A549 (cell line): ENCODE data around the gene KCNK7. TPM values are rescaled to one million over a fixed set of nuclear protein-coding genes. Genes with fewer than 3 reads are reported as not detected.

ENCODE experiments used
- ATAC-seq, 2 experiments: fragments of 200-7000 bp in 1 of 2; fragments of >200 bp in 1 of 2; cut with Nextera tagmentation in 1 of 2; cut with Tn5 transposase in 1 of 2; 3 replicates each; pipeline versions ENCODE4 v1.8.0 to v1.9.1; 2018 to 2020; ENCODE audit warnings: mild to moderate bottlenecking in 1 of 2, moderate library complexity in 1 of 2
- CTCF ChIA-PET: fragments of 300-600 bp; sonication (Branson Sonifier 250); formaldehyde crosslinking; extraction: SDS; loops from one replicate; lab custom pipeline; 2021; ENCODE audit warnings: antibody characterized with exemption, inconsistent platforms; lab: Yijun Ruan, JAX
- POLR2A ChIA-PET: fragments of 350-600 bp; formaldehyde crosslinking; extraction: SDS; loops from one replicate; lab custom pipeline; 2021; ENCODE audit warnings: antibody characterized with exemption, inconsistent platforms; lab: Yijun Ruan, JAX
- DNase-seq, 2 experiments: peaks; one replicate each; pipeline versions ENCODE4 v3.0.0 to v3.0.0-alpha.2; 2011 to 2016; ENCODE audit warnings: low read depth in 1 of 2, low spot score in 1 of 2
- FAIRE-seq: peaks from 2 replicates; lab custom pipeline; 2011; peaks lifted over from hg19 to GRCh38; lab: Jason Lieb, UNC
- H3K27ac ChIP-seq, 2 experiments: fragments of >200 bp; sonication (Bioruptor Twin); formaldehyde crosslinking; 3 replicates each; pipeline ENCODE4 v1.5.1; 2016 to 2017
- H3K4me1 ChIP-seq: fragments of >200 bp; sonication (Bioruptor Twin); formaldehyde crosslinking; 3 replicates; pipeline ENCODE4 v1.6.1; 2016
- H3K4me2 ChIP-seq: fragments of >200 bp; sonication (Bioruptor Twin); formaldehyde crosslinking; 3 replicates; pipeline ENCODE4 v1.6.1; 2016
- H3K4me3 ChIP-seq: fragments of >200 bp; sonication (Bioruptor Twin); formaldehyde crosslinking; 3 replicates; pipeline ENCODE4 v1.5.1; 2016
- H3K9me3 ChIP-seq: fragments of >200 bp; sonication (Bioruptor Twin); formaldehyde crosslinking; 3 replicates; pipeline ENCODE4 v1.6.1; 2016
- CBX2 ChIP-seq: fragments of 200-600 bp; sonication (generic); IDR thresholded peaks from 2 replicates; pipeline ENCODE4 v1.6.1; 2016; ENCODE audit warnings: low read depth, mild to moderate bottlenecking, borderline replicate concordance
- CHD2 ChIP-seq: fragments of 150-350 bp; IDR thresholded peaks from 2 replicates; pipeline ENCODE4 v1.6.1; 2014; ENCODE audit warnings: low read length; ENCODE audit not compliant: partially characterized antibody
- CHD4 ChIP-seq: fragments of 200-600 bp; sonication (generic); IDR thresholded peaks from 2 replicates; pipeline ENCODE4 v1.6.1; 2016; ENCODE audit warnings: antibody characterized with exemption, mild to moderate bottlenecking, borderline replicate concordance
- EHF ChIP-seq: fragments of 250-450 bp; sonication (Bioruptor Pico); IDR thresholded peaks from 2 replicates; pipeline ENCODE4 v1.5.0; 2020; ENCODE audit warnings: mild to moderate bottlenecking
- EHMT2 ChIP-seq: fragments of 200-600 bp; sonication (generic); IDR thresholded peaks from 2 replicates; pipeline ENCODE4 v1.6.1; 2016; ENCODE audit warnings: antibody characterized with exemption, low read depth, mild to moderate bottlenecking, moderate library complexity
- ESRRA ChIP-seq: fragments of 150-350 bp; IDR thresholded peaks from 2 replicates; pipeline ENCODE4 v1.6.1; 2014; ENCODE audit warnings: mild to moderate bottlenecking, low read length, borderline replicate concordance
- HES2 ChIP-seq: fragments of >200 bp; sonication (Bioruptor Twin); formaldehyde crosslinking; IDR thresholded peaks from 2 replicates; pipeline ENCODE4 v1.6.1; 2016
- HOXB13 ChIP-seq: fragments of 250-450 bp; sonication (Bioruptor Pico); IDR thresholded peaks from 2 replicates; pipeline ENCODE4 v1.5.0; 2020; ENCODE audit warnings: low read depth, mild to moderate bottlenecking, moderate library complexity
- HOXB5 ChIP-seq: fragments of 250-450 bp; sonication (Bioruptor Pico); IDR thresholded peaks from 2 replicates; pipeline ENCODE4 v1.5.0; 2020; ENCODE audit warnings: mild to moderate bottlenecking, moderate library complexity
- MAFK ChIP-seq: fragments of 450-650 bp; IDR thresholded peaks from 2 replicates; pipeline ENCODE4 v1.6.1; 2014; ENCODE audit not compliant: partially characterized antibody
- NFE2L2 ChIP-seq: fragments of 150-350 bp; conservative IDR thresholded peaks from 2 replicates; pipeline ENCODE4 v1.6.1; 2014; ENCODE audit warnings: low read length
- POLR2AphosphoS2 ChIP-seq: conservative IDR thresholded peaks from 2 replicates; pipeline ENCODE4 v1.6.1; 2012; ENCODE audit warnings: low read length, improper control_type of control experiment, inconsistent platforms
- RCOR1 ChIP-seq: fragments of 150-350 bp; IDR thresholded peaks from 2 replicates; pipeline ENCODE4 v1.6.1; 2014; ENCODE audit warnings: antibody characterized with exemption, low read length, low read depth
- TFCP2L1 ChIP-seq: fragments of 250-450 bp; sonication (Bioruptor Pico); IDR thresholded peaks from 2 replicates; pipeline ENCODE4 v1.5.0; 2021; ENCODE audit warnings: mild to moderate bottlenecking
- ZSCAN20 ChIP-seq: fragments of 250-450 bp; sonication (Bioruptor Pico); IDR thresholded peaks from 2 replicates; pipeline ENCODE4 v1.8.0; 2022; ENCODE audit warnings: mild to moderate bottlenecking, moderate library complexity
- WGBS: methylation state at CpG from one replicate; pipeline ENCODE4 v1.1.6; 2017; ENCODE audit errors: missing lambda C conversion rate; 5-methylcytosine and 5-hydroxymethylcytosine counted together
- polyA plus RNA-seq, 4 experiments: library from polyadenylated mRNA; depleted of rRNA in 3 of 4; stranded (reverse); fragments of >200 nt; fragmentation: RNase III in 1 of 4; extraction: RNeasy Plus Mini Kit Qiagen cat#74134 plus additional on column Dnase treatment in 1 of 4; gene quantifications; 2 replicates in 3 of 4; 3 replicates in 1 of 4; pipeline ENCODE4 v1.2.3, GENCODE V29; 2011 to 2017

The KCNK7 gene
- polyA plus RNA-seq, 2 of the 4 experiments (the other 2 are of a cell fraction) = 0.13 to 0.50 TPM

- WGBS = 95% methylated on average over 95 of the region's 106 CpGs
- peaks cover 14% of the 10 kb centered on the region for H3K4me1 ChIP-seq
- TF ChIP-seq MAFK = peak; percentile 63
- no peak for TF ChIP-seq CBX2
- H3K4me2 ChIP-seq = no peak overlapping the region
- DNase-seq (no peak), ATAC-seq (no peak), FAIRE-seq (no peak)
- H3K27ac ChIP-seq = no peak overlapping the region
- POLR2A ChIA-PET = interaction anchor here (0.6 to 1.4 kb wide), 3 partner anchors 21 to 84 kb away, joined by 4 to 5 read pairs (median 4); partner anchors contain the start of gene PCNX3
- H3K4me3 ChIP-seq = no peak overlapping the region
- no peaks in the 10 kb centered on the region for H3K9me3 ChIP-seq
- CTCF ChIA-PET = interaction anchor here (1.0 to 14.6 kb wide), 9 partner anchors 9 to 268 kb away, joined by 3 to 249 read pairs (median 36); partner anchors contain the start of genes EHBP1L1, FAM89B, MAP3K11 and MUS81
These were observed 3.4 kb downstream of the KCNK7 start for GRCh38 chr11:65591939-65592857.

- ChIA-PET CTCF (interaction anchor here (1.2 to 14.6 kb wide), 6 partner anchors 13 to 59 kb away, joined by 3 to 249 read pairs (median 42); partner anchors contain the start of genes EHBP1L1, FAM89B, MAP3K11 and PCNX3), POLR2A (no interaction called here)
- no peak for TF ChIP-seq EHMT2
- TF ChIP-seq CHD4 = no peak
- no peak for TF ChIP-seq HOXB5 (CRISPR knock-in tag)
- TF ChIP-seq TFCP2L1 (CRISPR knock-in tag) = no peak
- TF ChIP-seq RCOR1 = no peak
- no peak for TF ChIP-seq POLR2AphosphoS2
- TF ChIP-seq ZSCAN20 (CRISPR knock-in tag) = no peak
- no peak for TF ChIP-seq CHD2
- TF ChIP-seq HES2 = no peak
- TF ChIP-seq EHF (CRISPR knock-in tag) = no peak
- TF ChIP-seq ESRRA = no peak
- no peak for TF ChIP-seq NFE2L2
- DNase-seq (no peak), ATAC-seq (no peak), FAIRE-seq (no peak)
- Histone ChIP-seq H3K9me3 (no peaks in the 10 kb centered on the region), H3K4me1 (peaks cover 15% of the 10 kb centered on the region), H3K27ac (no peak overlapping the region), H3K4me3 (no peak overlapping the region), H3K4me2 (no peak overlapping the region)
- 86% methylated on average over 8 of the region's 8 CpGs for WGBS
These were observed 5.3 kb downstream of the KCNK7 start for GRCh38 chr11:65590240-65590738.

- Histone ChIP-seq H3K9me3 (no peaks in the 10 kb centered on the region), H3K4me1 (peaks cover 15% of the 10 kb centered on the region), H3K4me3 (no peak overlapping the region), H3K27ac (no peak overlapping the region), H3K4me2 (no peak overlapping the region)
- CTCF ChIA-PET = interaction anchor here (1.2 to 14.6 kb wide), 7 partner anchors 9 to 59 kb away, joined by 3 to 249 read pairs (median 41); partner anchors contain the start of genes EHBP1L1, FAM89B, MAP3K11 and PCNX3
- DNase-seq (no peak), ATAC-seq (no peak), FAIRE-seq (no peak)
- WGBS = 97% methylated on average over 9 of the region's 9 CpGs
- TF ChIP-seq HOXB13 (CRISPR knock-in tag) (no peak), CBX2 (no peak)
- TF ChIP-seq, all 56 proteins: peak for 0
- POLR2A ChIA-PET = no interaction called here
These were observed 6.0 kb downstream of the KCNK7 start for GRCh38 chr11:65589444-65590239.
